Endothelial cell of umbilical vein (primary cell): ENCODE results near the gene GRK1. TPM values are rescaled to one million over a fixed set of nuclear protein-coding genes. Genes with fewer than 3 reads are reported as not detected.

Experiments
- BruUV-seq: library from RNA; stranded (reverse); fragments of 400-500 nt; replicated peaks from 2 replicates; lab custom pipeline; 2021; lab: Mats Ljungman, UMichigan
- CTCF ChIA-PET: fragments of 300-600, 350-600 bp; sonication (Branson Sonifier 250); formaldehyde crosslinking; loops from one replicate; lab custom pipeline; 2021; ENCODE audit warnings: antibody characterized with exemption, inconsistent platforms; lab: Charles Lee
- POLR2A ChIA-PET: fragments of 300-600, 350-600 bp; sonication (Branson Sonifier 250); formaldehyde crosslinking; loops from one replicate; lab custom pipeline; 2021; ENCODE audit warnings: antibody characterized with exemption, inconsistent platforms; lab: Charles Lee
- DNase-seq: peaks from one replicate; pipeline ENCODE4 v3.0.0-alpha.2; 2011; ENCODE audit warnings: low read depth, low spot score
- FAIRE-seq: peaks from 2 replicates; lab custom pipeline; 2011; peaks lifted over from hg19 to GRCh38; lab: Jason Lieb, UNC
- H2AFZ ChIP-seq: 2 replicates; pipeline ENCODE4 v1.6.0; 2012; ENCODE audit warnings: low read depth, low read length, control low read depth, inconsistent platforms
- H3K27ac ChIP-seq: 2 replicates; pipeline ENCODE4 v1.5.1; 2011; ENCODE audit warnings: low read depth, mild to moderate bottlenecking, control low read depth, low read length, moderate library complexity; ENCODE audit not compliant: insufficient read depth
- H3K27me3 ChIP-seq, 2 experiments: 2 replicates each; pipeline versions ENCODE4 v1.6.0 to v1.6.1; 2011; ENCODE audit warnings: low read length in 2 of 2, mixed read lengths in 1 of 2; ENCODE audit not compliant: control insufficient read depth in 2 of 2, insufficient read depth in 2 of 2
- H3K36me3 ChIP-seq, 2 experiments: 2 replicates in 1 of 2; 3 replicates in 1 of 2; pipeline ENCODE4 v1.5.1; 2011; ENCODE audit warnings: low read length in 2 of 2, mild to moderate bottlenecking in 1 of 2, moderate library complexity in 1 of 2; ENCODE audit not compliant: control insufficient read depth in 2 of 2, insufficient read depth in 2 of 2; ENCODE audit errors: extremely low read depth in 1 of 2
- H3K4me1 ChIP-seq: 3 replicates; pipeline ENCODE4 v1.5.1; 2011; ENCODE audit warnings: mild to moderate bottlenecking, low read length; ENCODE audit not compliant: control insufficient read depth, insufficient read depth; ENCODE audit errors: extremely low read depth
- H3K4me2 ChIP-seq: 2 replicates; pipeline ENCODE4 v1.6.1; 2011; ENCODE audit warnings: low read length, control low read depth, mixed read lengths; ENCODE audit not compliant: insufficient read depth
- H3K4me3 ChIP-seq, 3 experiments: fragments of 200-600 bp in 1 of 3; sonication (generic), shearing (Covaris generic) in 1 of 3; replicated peaks in 1 of 3; 2 replicates each; pipeline ENCODE4 v1.5.1; 2011 to 2016; ENCODE audit warnings: control low read depth in 3 of 3, low read length in 3 of 3, mild to moderate bottlenecking in 2 of 3, inconsistent platforms in 1 of 3, low read depth in 1 of 3, moderate library complexity in 1 of 3; ENCODE audit not compliant: insufficient read depth in 1 of 3
- H3K79me2 ChIP-seq: 2 replicates; pipeline ENCODE4 v1.6.0; 2012; ENCODE audit warnings: low read length, inconsistent platforms; ENCODE audit not compliant: control insufficient read depth, insufficient read depth
- H3K9ac ChIP-seq: replicated peaks from 2 replicates; pipeline ENCODE3; 2011; ENCODE audit warnings: low read length, control low read depth; ENCODE audit not compliant: insufficient read depth; ENCODE audit errors: extremely low read depth
- H3K9me1 ChIP-seq: replicated peaks from 3 replicates; pipeline ENCODE4 v1.6.0; 2011; ENCODE audit warnings: mild to moderate bottlenecking, low read length; ENCODE audit not compliant: control insufficient read depth, insufficient read depth; ENCODE audit errors: extremely low read depth
- H3K9me3 ChIP-seq: replicated peaks from 2 replicates; pipeline ENCODE4 v1.5.1; 2012; ENCODE audit warnings: low read length, inconsistent platforms; ENCODE audit not compliant: control insufficient read depth, insufficient read depth
- H4K20me1 ChIP-seq: replicated peaks from 2 replicates; pipeline ENCODE3; 2011; ENCODE audit warnings: mild to moderate bottlenecking, low read length; ENCODE audit not compliant: control insufficient read depth, insufficient read depth; ENCODE audit errors: extremely low read depth
- CTCF ChIP-seq, 2 donors: IDR thresholded peaks; 1 replicate in 1 of 2; 2 replicates in 1 of 2; pipeline ENCODE4 v1.5.1; 2011; ENCODE audit warnings: low read length in 2 of 2, mild to moderate bottlenecking in 2 of 2, moderate library complexity in 2 of 2, control low read depth in 1 of 2, inconsistent platforms in 1 of 2, low read depth in 1 of 2; ENCODE audit not compliant: insufficient read depth in 1 of 2; ENCODE audit errors: extremely low read depth in 1 of 2
- EZH2 ChIP-seq: IDR thresholded peaks from 2 replicates; pipeline ENCODE4 v1.6.1; 2012; ENCODE audit warnings: borderline replicate concordance, low read depth, mild to moderate bottlenecking, moderate library complexity, low read length, inconsistent platforms; ENCODE audit not compliant: severe bottlenecking
- FOS ChIP-seq: IDR thresholded peaks from 2 replicates; pipeline ENCODE4 v1.6.1; 2011; ENCODE audit warnings: mild to moderate bottlenecking, low read length, moderate library complexity, borderline replicate concordance; ENCODE audit not compliant: insufficient read depth
- GATA2 ChIP-seq: IDR thresholded peaks from 2 replicates; pipeline ENCODE4 v1.7.0; 2011; ENCODE audit warnings: low read depth, mild to moderate bottlenecking, moderate library complexity, mixed read lengths, low read length; ENCODE audit not compliant: insufficient read length, insufficient read depth
- JUN ChIP-seq: IDR thresholded peaks from 2 replicates; pipeline ENCODE4 v1.6.1; 2011; ENCODE audit warnings: borderline replicate concordance, low read depth; ENCODE audit not compliant: insufficient read length, insufficient read depth
- MAX ChIP-seq: IDR thresholded peaks from 2 replicates; pipeline ENCODE4 v1.6.1; 2011; ENCODE audit not compliant: insufficient read depth, insufficient read length
- MYC ChIP-seq: IDR thresholded peaks from one replicate; pipeline ENCODE4 v1.6.1; 2011; ENCODE audit warnings: mild to moderate bottlenecking, low read depth, low read length
- POLR2A ChIP-seq: IDR thresholded peaks from 2 replicates; pipeline ENCODE4 v1.6.1; 2012; ENCODE audit warnings: low read depth, mild to moderate bottlenecking, control low read depth, low read length
- POLR2AphosphoS5 ChIP-seq: IDR thresholded peaks from 2 replicates; pipeline ENCODE4 v1.6.1; 2012; ENCODE audit warnings: low read depth, mild to moderate bottlenecking, control low read depth, low read length, moderate library complexity; ENCODE audit not compliant: insufficient read depth
- dilution Hi-C: fragments of 300-500 bp; cut with MboI; formaldehyde crosslinking; loops from one replicate; pipeline ENCODE4 v1.15.0; 2019; ENCODE audit warnings: low sequenced_read_pairs; ENCODE audit not compliant: extremely low pct_ligation_motif_present
- intact Hi-C: fragments of 100-400 bp; cut with micrococcal nuclease; formaldehyde crosslinking; loops from one replicate; pipeline ENCODE4 v1.10.0; 2022
- polyA plus RNA-seq, 4 experiments: library from polyadenylated mRNA; depleted of rRNA in 3 of 4; stranded (reverse) in 3 of 4; unstranded in 1 of 4; fragments of >200 nt; gene quantifications; 2 replicates each; pipeline versions ENCODE4 v1.2.1 to v1.2.3, GENCODE V29; 2011 to 2012; ENCODE audit warnings: missing spikeins in 1 of 4
- total RNA-seq: library from RNA; stranded (reverse); gene quantifications from 2 replicates; pipeline ENCODE4 v1.2.3, GENCODE V29; 2021

The GRK1 gene
- total and polyA plus RNA-seq, 2 donors (not counting 3 experiments of a cell fraction or from before 2014, with no cell fraction given): not detected

DNA sequence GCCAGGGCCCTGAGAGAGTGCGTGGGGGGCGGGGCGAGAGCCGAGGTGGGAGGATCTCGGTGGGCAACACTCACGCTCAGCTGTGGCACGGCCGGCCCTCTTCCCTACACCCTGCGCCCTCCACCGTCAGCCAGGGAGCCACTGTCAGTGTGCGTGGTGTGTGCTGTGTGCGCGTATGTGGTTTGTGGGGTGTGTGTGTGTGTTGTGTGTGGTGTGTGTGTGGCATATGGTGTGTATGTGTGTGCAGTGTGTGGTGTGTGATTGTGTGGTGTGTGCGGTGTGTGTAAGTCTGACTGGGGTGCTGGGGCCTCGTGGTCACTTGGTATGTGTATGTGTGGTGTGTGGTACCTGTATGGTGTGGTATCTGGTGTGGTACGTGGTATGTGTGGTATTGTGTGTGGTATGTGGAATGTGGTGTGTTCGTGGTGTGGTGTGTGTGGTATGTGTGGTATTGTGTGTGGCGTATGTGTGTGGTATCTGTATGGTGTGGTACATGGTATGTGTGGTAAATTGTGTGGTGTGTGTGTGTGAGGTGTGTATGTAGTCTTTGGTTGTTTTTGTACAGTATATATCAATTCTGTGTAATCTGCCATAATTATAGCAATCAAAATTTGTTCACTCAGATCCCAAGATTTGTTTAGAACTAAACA is 5.1 kb downstream of the GRK1 start:
- dilution Hi-C loops (no loop called here), intact Hi-C loops (no loop called here)
- ChIA-PET CTCF (interaction anchor here (2.5 kb wide), 1 partner anchor 53 kb away, joined by 8 read pairs; no protein-coding TSS in a partner anchor), POLR2A (no interaction called here)
- Histone ChIP-seq H3K36me3 (no peaks in the 10 kb centered on the region), H3K4me1 (no peaks in the 10 kb centered on the region), H3K27ac (no peak overlapping the region), H3K27me3 (no peaks in the 10 kb centered on the region), H3K79me2 (no peaks in the 10 kb centered on the region), H3K9me3 (no peaks in the 10 kb centered on the region), H4K20me1 (no peaks in the 10 kb centered on the region), H3K4me2 (no peak overlapping the region), H3K4me3 (no peak overlapping the region), H3K9ac (no peak overlapping the region), H3K9me1 (no peaks in the 10 kb centered on the region), H2AFZ (no peak overlapping the region)
- DNase-seq (no peak), FAIRE-seq (no peak)
- BruUV-seq: no TSS peak
- TF ChIP-seq POLR2AphosphoS5 (no peak), POLR2A (no peak), EZH2 (no peak), FOS (no peak), MYC (no peak), MAX (no peak), JUN (no peak), CTCF (IDR thresholded peaks at IDR 0.05; ENCODE audit: extremely low read depth in 1 of 2, insufficient read depth in 1 of 2, low read depth in 1 of 2, low read length in 2 of 2) (no peak), GATA2 (no peak)
